ENCODE measurements around the gene CPZ.

- TF ChIP-seq CTCF (IDR thresholded peaks at IDR 0.05): no peak
- no peak for TF ChIP-seq POLR2A (IDR thresholded peaks at IDR 0.05)
Measured at GRCh38 chr4:8610858-8611616, 18.5 kb downstream of the CPZ start.

All from adrenal gland (tissue), 5 donors.